H9 (cell line): ENCODE measurements around the gene RIC1. TPM values are rescaled to one million over a fixed set of nuclear protein-coding genes. Genes with fewer than 3 reads are reported as not detected.

Source experiments
- DNase-seq: peaks from one replicate; pipeline ENCODE4 v3.0.0-alpha.2; 2017
- H2AFZ ChIP-seq: one replicate; pipeline ENCODE4 v1.6.1; 2013; ENCODE audit warnings: mild to moderate bottlenecking, low read length, control low read depth, moderate library complexity
- H2AK5ac ChIP-seq: 2 replicates; pipeline ENCODE4 v1.6.1; 2013; ENCODE audit warnings: low read length, control low read depth, mixed read lengths; ENCODE audit not compliant: insufficient read length
- H2BK120ac ChIP-seq: one replicate; pipeline ENCODE4 v1.6.1; 2013; ENCODE audit warnings: low read depth, mild to moderate bottlenecking, low read length, control low read depth, inconsistent platforms; ENCODE audit not compliant: poor library complexity, severe bottlenecking
- H2BK12ac ChIP-seq: 2 replicates; pipeline ENCODE4 v1.6.1; 2013; ENCODE audit warnings: low read length, control low read depth, mixed read lengths, low read depth; ENCODE audit not compliant: insufficient read length
- H2BK15ac ChIP-seq: 2 replicates; pipeline ENCODE4 v1.6.1; 2013; ENCODE audit warnings: low read depth, low read length, control low read depth
- H2BK20ac ChIP-seq: one replicate; pipeline ENCODE4 v1.6.1; 2013; ENCODE audit warnings: low read depth, mild to moderate bottlenecking, low read length, control low read depth, inconsistent platforms; ENCODE audit not compliant: poor library complexity, severe bottlenecking
- H2BK5ac ChIP-seq: 2 replicates; pipeline ENCODE4 v1.6.1; 2013; ENCODE audit warnings: low read length, control low read depth, mixed read lengths; ENCODE audit not compliant: insufficient read length
- H3K14ac ChIP-seq: 2 replicates; pipeline ENCODE4 v1.6.1; 2013; ENCODE audit warnings: low read length, control low read depth; ENCODE audit not compliant: insufficient read depth
- H3K18ac ChIP-seq: 2 replicates; pipeline ENCODE4 v1.6.1; 2013; ENCODE audit warnings: low read depth, mild to moderate bottlenecking, mixed read lengths, low read length, control low read depth; ENCODE audit not compliant: insufficient read length
- H3K23ac ChIP-seq: 2 replicates; pipeline ENCODE4 v1.6.1; 2013; ENCODE audit warnings: low read length, control low read depth, mixed read lengths, low read depth; ENCODE audit not compliant: insufficient read length
- H3K23me2 ChIP-seq: 2 replicates; pipeline ENCODE4 v1.6.1; 2013; ENCODE audit warnings: low read depth, mild to moderate bottlenecking, mixed read lengths, low read length, control low read depth; ENCODE audit not compliant: insufficient read length, poor library complexity, severe bottlenecking
- H3K27ac ChIP-seq: 2 replicates; pipeline ENCODE4 v1.5.1; 2013; ENCODE audit warnings: low read length, control low read depth, mixed read lengths, low read depth; ENCODE audit not compliant: insufficient read length
- H3K27me3 ChIP-seq: 2 replicates; pipeline ENCODE4 v1.6.1; 2013; ENCODE audit warnings: low read length, control low read depth, inconsistent platforms; ENCODE audit not compliant: insufficient read depth
- H3K4ac ChIP-seq: 2 replicates; pipeline ENCODE4 v1.6.1; 2013; ENCODE audit warnings: low read depth, mild to moderate bottlenecking, control low read depth, inconsistent platforms, low read length, moderate library complexity
- H3K4me1 ChIP-seq: 2 replicates; pipeline ENCODE4 v1.6.1; 2013; ENCODE audit warnings: low read length, control low read depth, inconsistent platforms; ENCODE audit not compliant: insufficient read depth
- H3K4me2 ChIP-seq: 2 replicates; pipeline ENCODE4 v1.6.1; 2013; ENCODE audit warnings: low read length, control low read depth, mixed read lengths; ENCODE audit not compliant: insufficient read length, insufficient read depth
- H3K56ac ChIP-seq: 2 replicates; pipeline ENCODE4 v1.6.1; 2013; ENCODE audit warnings: low read depth, mild to moderate bottlenecking, mixed read lengths, low read length, control low read depth; ENCODE audit not compliant: insufficient read length
- H3K79me1 ChIP-seq: 2 replicates; pipeline ENCODE4 v1.6.1; 2013; ENCODE audit warnings: low read depth, mild to moderate bottlenecking, moderate library complexity, low read length, control low read depth, inconsistent platforms; ENCODE audit not compliant: insufficient read depth, poor library complexity, severe bottlenecking
- H3K79me2 ChIP-seq: 2 replicates; pipeline ENCODE4 v1.6.1; 2013; ENCODE audit warnings: low read length, control low read depth, inconsistent platforms; ENCODE audit not compliant: insufficient read depth
- H3K9ac ChIP-seq: 2 replicates; pipeline ENCODE4 v1.6.1; 2013; ENCODE audit warnings: low read length, control low read depth, mixed read lengths; ENCODE audit not compliant: insufficient read length; ENCODE audit errors: extremely low read depth
- H3K9me3 ChIP-seq: one replicate; pipeline ENCODE4 v1.6.1; 2013; ENCODE audit warnings: low read depth, low read length, inconsistent platforms; ENCODE audit not compliant: control insufficient read depth
- H3T11ph ChIP-seq: one replicate; pipeline ENCODE4 v1.6.1; 2013; ENCODE audit warnings: mild to moderate bottlenecking, low read length, control low read depth, inconsistent platforms
- H4K20me1 ChIP-seq: one replicate; pipeline ENCODE4 v1.6.1; 2013; ENCODE audit not compliant: control insufficient read depth, insufficient read length, insufficient read depth
- H4K5ac ChIP-seq: 2 replicates; pipeline ENCODE4 v1.6.1; 2013; ENCODE audit warnings: low read depth, mild to moderate bottlenecking, mixed read lengths, low read length, control low read depth; ENCODE audit not compliant: insufficient read length
- H4K8ac ChIP-seq: replicated peaks from 2 replicates; pipeline ENCODE4 v1.6.1; 2013; ENCODE audit warnings: low read length, control low read depth, mixed read lengths, low read depth; ENCODE audit not compliant: insufficient read length
- H4K91ac ChIP-seq: 2 replicates; pipeline ENCODE4 v1.6.1; 2013; ENCODE audit warnings: low read depth, mild to moderate bottlenecking, moderate library complexity, mixed read lengths, low read length, control low read depth; ENCODE audit not compliant: insufficient read length
- H3K27ac Mint-ChIP-seq, 3 experiments: 2 replicates in 2 of 3; 3 replicates in 1 of 3; pipeline ENCODE4 v1.8.0; 2020 to 2021; ENCODE audit warnings: mixed read lengths in 3 of 3, mild to moderate bottlenecking in 1 of 3, moderate library complexity in 1 of 3
- H3K27me3 Mint-ChIP-seq: 2 replicates; pipeline ENCODE4 v1.8.0; 2021; ENCODE audit warnings: low read depth, mild to moderate bottlenecking, moderate library complexity, mixed read lengths
- H3K36me3 Mint-ChIP-seq, 3 experiments: 2 replicates in 2 of 3; 3 replicates in 1 of 3; pipeline ENCODE4 v1.8.0; 2020 to 2021; ENCODE audit warnings: low read depth in 3 of 3, mixed read lengths in 3 of 3; ENCODE audit not compliant: insufficient read depth in 1 of 3
- H3K4me1 Mint-ChIP-seq, 2 experiments: 2 replicates each; pipeline ENCODE4 v1.8.0; 2020; ENCODE audit warnings: mixed read lengths in 2 of 2
- H3K4me3 Mint-ChIP-seq, 2 experiments: 2 replicates in 1 of 2; 3 replicates in 1 of 2; pipeline ENCODE4 v1.8.0; 2020 to 2021; ENCODE audit warnings: mild to moderate bottlenecking in 2 of 2, mixed read lengths in 2 of 2, moderate library complexity in 1 of 2
- H3K9me3 Mint-ChIP-seq, 2 experiments: 2 replicates in 1 of 2; 3 replicates in 1 of 2; pipeline ENCODE4 v1.8.0; 2020; ENCODE audit warnings: mild to moderate bottlenecking in 2 of 2, mixed read lengths in 2 of 2, moderate library complexity in 1 of 2
- WGBS: extraction: QIAGEN DNeasy Blood & Tissue Kit; methylation state at CpG from one replicate; pipeline ENCODE4 v1.1.7; 2013; ENCODE audit warnings: missing lambda C conversion rate, low lambda C conversion rate, mixed read lengths; ENCODE audit not compliant: insufficient read length; ENCODE audit errors: extremely low coverage; 5-methylcytosine and 5-hydroxymethylcytosine counted together
- total RNA-seq: library from RNA; stranded (reverse); gene quantifications from 2 replicates; pipeline ENCODE4 v1.2.1, GENCODE V29; 2021
- TF ChIP-seq, protein P1 (sequence below): fragments of 200-600 bp; sonication (generic); conservative IDR thresholded peaks from 3 replicates; pipeline ENCODE4 v1.8.0; 2021; ENCODE audit warnings: antibody characterized with exemption, mild to moderate bottlenecking

RIC1 gene
- total RNA-seq, 1 experiment from 2014 or later = 13.7 TPM

DNA sequence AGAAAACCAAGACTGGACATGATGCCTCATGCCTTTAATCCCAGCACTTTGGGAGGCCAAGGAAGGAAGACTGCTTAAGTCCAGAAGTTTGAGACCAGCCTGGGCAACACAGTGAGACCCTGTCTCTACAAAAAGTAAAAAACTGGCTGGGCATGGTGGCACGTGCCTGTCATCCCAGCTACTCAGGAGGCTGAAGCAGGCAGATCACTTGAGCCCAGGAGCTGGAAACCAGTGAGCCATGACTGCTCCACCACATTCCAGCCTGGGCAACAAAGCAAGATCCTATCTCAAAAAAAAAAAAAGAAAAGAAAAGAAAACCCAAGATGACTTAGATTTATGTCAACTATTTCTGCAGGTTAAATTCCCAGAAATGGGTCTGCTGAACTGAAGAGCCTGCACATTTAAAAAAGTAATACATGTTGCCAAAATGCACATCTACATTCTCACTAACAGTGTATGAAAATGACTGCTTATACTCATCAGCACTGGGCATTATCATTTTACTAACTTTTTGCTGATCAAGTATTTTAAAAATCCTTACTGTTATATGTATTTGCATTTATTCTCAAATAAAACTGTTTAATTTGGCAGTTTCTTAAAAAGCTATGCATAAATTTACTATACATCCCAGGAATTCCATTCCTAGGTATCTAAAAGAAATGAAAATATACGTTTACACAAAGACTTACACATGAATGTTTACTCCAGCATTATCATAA lies 189.7 kb downstream of the RIC1 start:
- Histone ChIP-seq H3K23me2 (no peaks in the 10 kb centered on the region), H3K4ac (no peak overlapping the region), H4K8ac (no peak overlapping the region), H3K14ac (no peak overlapping the region), H3K9me3 (no peaks in the 10 kb centered on the region), H2BK20ac (no peak overlapping the region), H3K23ac (no peak overlapping the region), H3K18ac (no peak overlapping the region), H2AFZ (no peak overlapping the region), H2BK120ac (no peak overlapping the region), H3K27ac (no peak overlapping the region), H4K5ac (no peak overlapping the region), H3K79me1 (no peaks in the 10 kb centered on the region), H2BK5ac (no peak overlapping the region), H2BK12ac (no peak overlapping the region), H3T11ph (no peak overlapping the region), H4K91ac (no peak overlapping the region), H2AK5ac (no peak overlapping the region), H3K27me3 (no peaks in the 10 kb centered on the region), H3K4me1 (no peaks in the 10 kb centered on the region), H3K4me2 (no peak overlapping the region), H4K20me1 (no peaks in the 10 kb centered on the region), H3K56ac (no peak overlapping the region), H3K79me2 (no peaks in the 10 kb centered on the region), H2BK15ac (no peak overlapping the region), H3K9ac (no peak overlapping the region)
- Mint-ChIP-seq H3K27me3 (no peaks in the 10 kb centered on the region), H3K36me3 (peaks cover 4 to 20% (median 16%) of the 10 kb centered on the region in 3 experiments; a peak in 5 of 7 replicates), H3K4me3 (no peak overlapping the region), H3K9me3 (no peaks in the 10 kb centered on the region), H3K4me1 (no peaks in the 10 kb centered on the region), H3K27ac (no peak overlapping the region; a peak in 1 of 7 replicates)
- TF ChIP-seq, protein P1, sequence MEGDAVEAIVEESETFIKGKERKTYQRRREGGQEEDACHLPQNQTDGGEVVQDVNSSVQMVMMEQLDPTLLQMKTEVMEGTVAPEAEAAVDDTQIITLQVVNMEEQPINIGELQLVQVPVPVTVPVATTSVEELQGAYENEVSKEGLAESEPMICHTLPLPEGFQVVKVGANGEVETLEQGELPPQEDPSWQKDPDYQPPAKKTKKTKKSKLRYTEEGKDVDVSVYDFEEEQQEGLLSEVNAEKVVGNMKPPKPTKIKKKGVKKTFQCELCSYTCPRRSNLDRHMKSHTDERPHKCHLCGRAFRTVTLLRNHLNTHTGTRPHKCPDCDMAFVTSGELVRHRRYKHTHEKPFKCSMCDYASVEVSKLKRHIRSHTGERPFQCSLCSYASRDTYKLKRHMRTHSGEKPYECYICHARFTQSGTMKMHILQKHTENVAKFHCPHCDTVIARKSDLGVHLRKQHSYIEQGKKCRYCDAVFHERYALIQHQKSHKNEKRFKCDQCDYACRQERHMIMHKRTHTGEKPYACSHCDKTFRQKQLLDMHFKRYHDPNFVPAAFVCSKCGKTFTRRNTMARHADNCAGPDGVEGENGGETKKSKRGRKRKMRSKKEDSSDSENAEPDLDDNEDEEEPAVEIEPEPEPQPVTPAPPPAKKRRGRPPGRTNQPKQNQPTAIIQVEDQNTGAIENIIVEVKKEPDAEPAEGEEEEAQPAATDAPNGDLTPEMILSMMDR = no peak
- no peak for DNase-seq
- no CpG with 5 or more reads among the region's 2 CpGs for WGBS
